ENCODE results near the gene DIAPH3. TPM values are rescaled to one million over a fixed set of nuclear protein-coding genes. Genes with fewer than 3 reads are reported as not detected.

The DIAPH3 gene
- total and polyA plus RNA-seq, 2 of the 4 experiments (the other 2 are of a cell fraction) = 8.9 to 9.3 TPM

DNA sequence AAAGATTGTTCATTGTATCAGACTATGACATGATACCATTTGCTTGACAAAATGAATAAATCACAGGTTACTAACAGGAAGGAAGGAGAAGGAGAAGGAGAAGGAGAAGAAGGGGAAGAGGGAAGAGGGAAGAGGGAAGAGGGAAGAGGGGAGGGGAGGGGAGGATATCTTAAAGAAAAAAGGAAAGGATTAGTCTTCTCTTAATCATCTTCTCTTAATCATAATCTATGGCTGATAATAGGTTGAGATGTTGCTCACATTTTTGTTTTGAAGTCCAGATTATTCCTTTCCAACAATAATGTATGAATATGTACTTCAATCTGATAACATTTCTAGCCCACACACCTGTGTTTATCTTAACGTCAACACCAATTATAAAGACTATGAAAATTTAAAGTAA lies 25.1 kb downstream of the DIAPH3 start:
- Histone ChIP-seq H2BK120ac (ENCODE audit: low read depth, low read length) (no peak overlapping the region), H3K79me1 (ENCODE audit: low read depth in 1 of 2, low read length in 2 of 2) (peaks cover 36 to 57% of the 10 kb centered on the region in 2 experiments), H3K27me3 (ENCODE audit: control insufficient read depth, insufficient read depth, low read length) (no peaks in the 10 kb centered on the region), H2AK9ac (replicated peaks; ENCODE audit: low read depth, low read length, poor library complexity) (no peak overlapping the region), H4K5ac (ENCODE audit: low read depth, low read length) (no peak overlapping the region), H3K14ac (replicated peaks; ENCODE audit: low read depth, low read length) (no peak overlapping the region), H2BK15ac (ENCODE audit: low read depth, low read length) (no peak overlapping the region), H2AFZ (replicated peaks; ENCODE audit: low read length, poor library complexity) (no peak overlapping the region), H4K8ac (ENCODE audit: low read depth in 2 of 2, low read length in 2 of 2) (no peak overlapping the region), H3K4me3 (ENCODE audit: insufficient read depth, low read depth, low read length) (no peak overlapping the region), H3K23ac (ENCODE audit: low read depth, low read length) (no peak overlapping the region), H3K9me3 (ENCODE audit: control insufficient read depth, insufficient read depth, low read length) (no peaks in the 10 kb centered on the region), H2AK5ac (ENCODE audit: low read depth, low read length) (no peak overlapping the region), H3K27ac (ENCODE audit: insufficient read depth, low read length) (no peak overlapping the region), H3K4ac (ENCODE audit: low read depth, low read length) (no peak overlapping the region; the same call in 1 of the 2 replicates), H3K56ac (ENCODE audit: extremely low read depth, insufficient read depth, low read length) (no peak overlapping the region), H3K4me1 (ENCODE audit: control insufficient read depth, insufficient read depth, low read length) (peaks cover 10% of the 10 kb centered on the region), H3K9me1 (ENCODE audit: insufficient read depth, low read length) (peaks cover 13% of the 10 kb centered on the region), H2BK20ac (ENCODE audit: low read depth, low read length) (no peak overlapping the region), H3K9ac (ENCODE audit: low read depth, low read length) (no peak overlapping the region), H4K20me1 (ENCODE audit: insufficient read depth, low read length) (no peaks in the 10 kb centered on the region; the same call in 1 of the 2 replicates), H3K18ac (ENCODE audit: low read depth, low read length) (no peak overlapping the region), H3K36me3 (ENCODE audit: control insufficient read depth, insufficient read depth, low read length) (no peaks in the 10 kb centered on the region), H4K91ac (ENCODE audit: insufficient read depth, low read depth, low read length) (no peak overlapping the region), H2BK5ac (ENCODE audit: low read depth, low read length, poor library complexity, severe bottlenecking) (peak overlapping the region; percentile 38), H3K4me2 (ENCODE audit: low read depth, low read length) (no peak overlapping the region)
- WGBS, 2 experiments (ENCODE audit: extremely low coverage in 2 of 2, insufficient read length in 1 of 2) = no CpG with 5 or more reads among the region's 1 CpG
- POLR2A ChIA-PET (ENCODE audit: unreplicated experiment) = no interaction called here
- ATAC-seq (ENCODE audit: low read depth) (no peak), DNase-seq (no peak)
- TF ChIP-seq POLR2A (IDR thresholded peaks at IDR 0.05; ENCODE audit: low read depth, low read length) (no peak), FOS (IDR thresholded peaks at IDR 0.05; ENCODE audit: low read depth, low read length) (no peak), BHLHE40 (IDR thresholded peaks at IDR 0.05; ENCODE audit: low read depth, low read length) (no peak), SMC3 (IDR thresholded peaks at IDR 0.05; ENCODE audit: low read depth, low read length) (no peak), MAZ (IDR thresholded peaks at IDR 0.05; ENCODE audit: borderline replicate concordance, low read depth, low read length) (no peak), RAD21 (IDR thresholded peaks at IDR 0.05; ENCODE audit: low read length) (no peak), RFX5 (IDR thresholded peaks at IDR 0.05; ENCODE audit: low read depth, low read length) (no peak), NFE2L2 (IDR thresholded peaks at IDR 0.05; ENCODE audit: low read depth, low read length) (no peak), CHD1 (IDR thresholded peaks at IDR 0.05; ENCODE audit: low read depth, low read length) (no peak), ELK1 (IDR thresholded peaks at IDR 0.05; ENCODE audit: borderline replicate concordance, low read depth, low read length) (no peak), CEBPB (IDR thresholded peaks at IDR 0.05; ENCODE audit: low read depth, low read length) (no peak), MXI1 (IDR thresholded peaks at IDR 0.05; ENCODE audit: borderline replicate concordance, low read depth, low read length) (no peak), RCOR1 (IDR thresholded peaks at IDR 0.05; ENCODE audit: insufficient replicate concordance, low read length) (no peak), MAFK (IDR thresholded peaks at IDR 0.05; ENCODE audit: low read depth, low read length) (no peak), CTCF (conservative IDR thresholded peaks at IDR 0.05; ENCODE audit: low read depth, low read length) (no peak)
- TF ChIP-seq, protein P1, sequence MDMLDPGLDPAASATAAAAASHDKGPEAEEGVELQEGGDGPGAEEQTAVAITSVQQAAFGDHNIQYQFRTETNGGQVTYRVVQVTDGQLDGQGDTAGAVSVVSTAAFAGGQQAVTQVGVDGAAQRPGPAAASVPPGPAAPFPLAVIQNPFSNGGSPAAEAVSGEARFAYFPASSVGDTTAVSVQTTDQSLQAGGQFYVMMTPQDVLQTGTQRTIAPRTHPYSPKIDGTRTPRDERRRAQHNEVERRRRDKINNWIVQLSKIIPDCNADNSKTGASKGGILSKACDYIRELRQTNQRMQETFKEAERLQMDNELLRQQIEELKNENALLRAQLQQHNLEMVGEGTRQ (IDR thresholded peaks at IDR 0.05; ENCODE audit: low read depth, low read length) = no peak
- in situ Hi-C loops (cut with MboI; ENCODE audit: low sequenced_read_pairs) (no loop called here), intact Hi-C loops (cut with micrococcal nuclease) (no loop called here), dilution Hi-C loops (cut with HindIII; ENCODE audit: low sequenced_read_pairs, unreplicated experiment) (no loop called here)
- BruUV-seq (replicated peaks) = no TSS peak
- CTCF ChIA-PET = interaction anchor here (1.1 kb wide), 1 partner anchor 233 kb away, joined by 3 read pairs; no protein-coding TSS in a partner anchor
